ENCODE measurements around the gene FAM217A.
"Not testable (repeated sequence)": the region's sequence is repeated elsewhere in the genome, so short reads cannot be mapped to it uniquely, and the experiment has no call there.

DNA sequence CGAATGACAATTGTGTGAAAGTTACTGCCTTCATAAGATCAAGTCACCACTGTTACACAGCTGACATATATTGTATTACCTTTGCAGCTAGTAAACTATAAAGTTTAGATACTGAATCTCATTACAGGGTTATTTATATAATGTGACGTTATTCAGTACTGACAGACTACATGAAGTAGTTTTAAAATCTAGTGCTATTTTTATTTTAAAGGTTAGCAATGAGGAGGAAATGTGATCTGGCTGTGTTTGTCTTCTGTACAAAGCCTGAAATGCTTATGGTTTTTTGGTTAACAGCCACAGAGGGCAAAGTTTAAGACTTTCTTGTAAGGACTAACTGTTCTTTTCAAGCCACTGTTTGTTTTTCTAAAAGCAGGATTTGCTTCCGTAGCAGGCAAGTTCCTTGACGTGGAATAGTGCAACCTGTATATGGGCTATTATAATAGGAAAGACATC lies 30.5 kb upstream of the FAM217A start:
- TF ChIP-seq, protein P1, sequence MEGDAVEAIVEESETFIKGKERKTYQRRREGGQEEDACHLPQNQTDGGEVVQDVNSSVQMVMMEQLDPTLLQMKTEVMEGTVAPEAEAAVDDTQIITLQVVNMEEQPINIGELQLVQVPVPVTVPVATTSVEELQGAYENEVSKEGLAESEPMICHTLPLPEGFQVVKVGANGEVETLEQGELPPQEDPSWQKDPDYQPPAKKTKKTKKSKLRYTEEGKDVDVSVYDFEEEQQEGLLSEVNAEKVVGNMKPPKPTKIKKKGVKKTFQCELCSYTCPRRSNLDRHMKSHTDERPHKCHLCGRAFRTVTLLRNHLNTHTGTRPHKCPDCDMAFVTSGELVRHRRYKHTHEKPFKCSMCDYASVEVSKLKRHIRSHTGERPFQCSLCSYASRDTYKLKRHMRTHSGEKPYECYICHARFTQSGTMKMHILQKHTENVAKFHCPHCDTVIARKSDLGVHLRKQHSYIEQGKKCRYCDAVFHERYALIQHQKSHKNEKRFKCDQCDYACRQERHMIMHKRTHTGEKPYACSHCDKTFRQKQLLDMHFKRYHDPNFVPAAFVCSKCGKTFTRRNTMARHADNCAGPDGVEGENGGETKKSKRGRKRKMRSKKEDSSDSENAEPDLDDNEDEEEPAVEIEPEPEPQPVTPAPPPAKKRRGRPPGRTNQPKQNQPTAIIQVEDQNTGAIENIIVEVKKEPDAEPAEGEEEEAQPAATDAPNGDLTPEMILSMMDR (IDR thresholded peaks at IDR 0.05) = not testable (repeated sequence)
- not testable (repeated sequence) for TF ChIP-seq POLR2A (IDR thresholded peaks at IDR 0.05)

Data from testis (tissue), 2 donors.